Measurements from ENCODE around the gene SHCBP1L. TPM values are rescaled to one million over a fixed set of nuclear protein-coding genes. Genes with fewer than 3 reads are reported as not detected.
A peak's percentile ranks its signal among the peaks of the same experiment; 100 is the strongest.
"Not testable (repeated sequence)": the region's sequence is repeated elsewhere in the genome, so short reads cannot be mapped to it uniquely, and the experiment has no call there.

The SHCBP1L gene
- total RNA-seq, 1 donor from 2014 or later, result not detected

- no peak for ATAC-seq
Observed at GRCh38 chr1:182965096-182965495, 12.1 kb upstream of the SHCBP1L start.

- peak; percentile 100 for ATAC-seq
Observed at GRCh38 chr1:182962554-182963115, 9.7 kb upstream of the SHCBP1L start.

- ATAC-seq, result no peak
Observed at GRCh38 chr1:182960046-182960445, 7.1 kb upstream of the SHCBP1L start.

GRCh38 chr1:182957902-182958395 lies 5.0 kb upstream of the SHCBP1L start:
- no peak for ATAC-seq

GRCh38 chr1:182956708-182957365 lies 3.9 kb upstream of the SHCBP1L start:
- ATAC-seq, result no peak

- ATAC-seq, result no peak
Observed at GRCh38 chr1:182955596-182956588, 2.9 kb upstream of the SHCBP1L start.

- no peak for ATAC-seq
Observed at GRCh38 chr1:182953826-182954225, 860 bp upstream of the SHCBP1L start.

- not testable (repeated sequence) for ATAC-seq
Observed at GRCh38 chr1:182943336-182943735, 9.6 kb downstream of the SHCBP1L start.

GRCh38 chr1:182942145-182942544 lies 10.8 kb downstream of the SHCBP1L start:
- ATAC-seq, result not testable (repeated sequence)

GRCh38 chr1:182939413-182939812 lies 13.6 kb downstream of the SHCBP1L start:
- ATAC-seq, result no peak

- ATAC-seq, result no peak
Observed at GRCh38 chr1:182935716-182936115, 17.2 kb downstream of the SHCBP1L start.

GRCh38 chr1:182930985-182931384 lies 22.0 kb downstream of the SHCBP1L start:
- no peak for ATAC-seq

- no peak for ATAC-seq
Observed at GRCh38 chr1:182927693-182928433, 25.1 kb downstream of the SHCBP1L start.

- ATAC-seq, result no peak
Observed at GRCh38 chr1:182925661-182926060, 27.3 kb downstream of the SHCBP1L start.

- ATAC-seq, result no peak
Observed at GRCh38 chr1:182917378-182917777, 35.6 kb downstream of the SHCBP1L start.

- ATAC-seq, result no peak
Observed at GRCh38 chr1:182913401-182913800, 39.6 kb downstream of the SHCBP1L start.

- no peak for ATAC-seq
Observed at GRCh38 chr1:182910143-182910542, 42.8 kb downstream of the SHCBP1L start.

GRCh38 chr1:182909578-182909977 lies 43.4 kb downstream of the SHCBP1L start:
- ATAC-seq, result no peak

GRCh38 chr1:182905321-182905720 lies 47.6 kb downstream of the SHCBP1L start:
- ATAC-seq, result no peak

- not testable (repeated sequence) for ATAC-seq
Observed at GRCh38 chr1:182901946-182902345, 51.0 kb downstream of the SHCBP1L start.

- no peak for ATAC-seq
Observed at GRCh38 chr1:182897696-182898095, 55.3 kb downstream of the SHCBP1L start.

GRCh38 chr1:182890927-182891610 lies 61.9 kb downstream of the SHCBP1L start:
- peak; percentile 15 for ATAC-seq
